AG04450 (cell line): ENCODE data around the gene RASGRF2. TPM values are rescaled to one million over a fixed set of nuclear protein-coding genes. Genes with fewer than 3 reads are reported as not detected.

ENCODE experiments used
- CTCF ChIA-PET: fragments of 300-600, 350-600 bp; formaldehyde crosslinking; extraction: SDS; loops from one replicate; lab custom pipeline; 2022; ENCODE audit warnings: antibody characterized with exemption, inconsistent platforms; lab: Charles Lee
- POLR2A ChIA-PET: fragments of 350-600 bp; formaldehyde crosslinking; extraction: SDS; loops from one replicate; lab custom pipeline; 2021; ENCODE audit warnings: antibody characterized with exemption, inconsistent platforms; lab: Yijun Ruan, JAX
- DNase-seq: peaks from one replicate; pipeline ENCODE4 v3.0.0-alpha.2; 2011; ENCODE audit warnings: low read depth, low spot score
- H3K27ac ChIP-seq: one replicate; pipeline ENCODE4 v1.5.1; 2012; ENCODE audit warnings: low read depth, low read length, control low read depth
- H3K27me3 ChIP-seq: one replicate; pipeline ENCODE4 v1.6.0; 2012; ENCODE audit warnings: low read length; ENCODE audit not compliant: control insufficient read depth, insufficient read depth
- H3K4me3 ChIP-seq: 2 replicates; pipeline ENCODE4 v1.5.1; 2011; ENCODE audit warnings: mild to moderate bottlenecking, low read depth, low read length, control low read depth
- H3K9me3 ChIP-seq: 2 replicates; pipeline ENCODE4 v1.5.1; 2012; ENCODE audit warnings: low read length; ENCODE audit not compliant: control insufficient read depth, insufficient read depth
- CTCF ChIP-seq: IDR thresholded peaks from 2 replicates; pipeline ENCODE4 v1.5.1; 2011; ENCODE audit warnings: low read depth, low read length, control low read depth, inconsistent platforms
- polyA plus RNA-seq: library from polyadenylated mRNA; depleted of rRNA; stranded (reverse); fragments of >200 nt; gene quantifications from 2 replicates; pipeline ENCODE4 v1.2.3, GENCODE V29; 2011

Gene RASGRF2
- polyA plus RNA-seq, 1 experiment: 19.5 TPM

- H3K27me3 ChIP-seq: no peaks in the 10 kb centered on the region
- CTCF ChIA-PET: interaction anchor here (1.8 kb wide), 1 partner anchor 33 kb away, joined by 6 read pairs; no protein-coding TSS in a partner anchor
- no peak overlapping the region for H3K4me3 ChIP-seq
- POLR2A ChIA-PET: no interaction called here
- DNase-seq: no peak
- H3K27ac ChIP-seq: no peak overlapping the region
- H3K9me3 ChIP-seq: no peaks in the 10 kb centered on the region
- TF ChIP-seq CTCF: no peak
Measured at GRCh38 chr5:81228084-81228483, 267.9 kb downstream of the RASGRF2 start.

GRCh38 chr5:81230416-81230815, 270.3 kb downstream of the RASGRF2 start:
- Histone ChIP-seq H3K9me3 (no peaks in the 10 kb centered on the region), H3K27me3 (no peaks in the 10 kb centered on the region), H3K27ac (no peak overlapping the region), H3K4me3 (no peak overlapping the region)
- DNase-seq: no peak
- POLR2A ChIA-PET: no interaction called here
- CTCF ChIA-PET: interaction anchor here (0.9 kb wide), 1 partner anchor 69 kb away, joined by 3 read pairs; no protein-coding TSS in a partner anchor
- TF ChIP-seq CTCF: no peak

- CTCF ChIA-PET: interaction anchor here (0.5 to 3.2 kb wide), 2 partner anchors 67 to 1057 kb away, joined by 4 to 16 read pairs; no protein-coding TSS in a partner anchor
- H3K27ac ChIP-seq: no peak overlapping the region
- H3K9me3 ChIP-seq: no peaks in the 10 kb centered on the region
- no peak for DNase-seq
- no peak for TF ChIP-seq CTCF
- no peaks in the 10 kb centered on the region for H3K27me3 ChIP-seq
- POLR2A ChIA-PET: no interaction called here
- no peak overlapping the region for H3K4me3 ChIP-seq
Measured at GRCh38 chr5:81232464-81233079, 272.4 kb downstream of the RASGRF2 start.

GRCh38 chr5:81233080-81233634, 273.0 kb downstream of the RASGRF2 start, which contains the start of gene CKMT2:
TSS of gene CKMT2 (plus strand) at chr5:81233322. CDS start at chr5:81251133, 17,811 bp downstream.
- CTCF ChIA-PET: interaction anchor here (0.5 to 3.2 kb wide), 2 partner anchors 67 to 1057 kb away, joined by 4 to 16 read pairs; no protein-coding TSS in a partner anchor

More at GRCh38 chr5:81233080-81233634, 273.0 kb downstream of the RASGRF2 start, which contains the start of gene CKMT2:
- POLR2A ChIA-PET: interaction anchor here (0.6 kb wide), 1 partner anchor 694 kb away, joined by 4 read pairs; no protein-coding TSS in a partner anchor
- Histone ChIP-seq H3K27me3 (no peaks in the 10 kb centered on the region), H3K4me3 (peak within 1 kb of the TSS; percentile 34), H3K27ac (no peak within 1 kb of the TSS), H3K9me3 (no peaks in the 10 kb centered on the region)
- no peak for DNase-seq
- TF ChIP-seq CTCF: no peak
